OCI-LY1 (cell line): Measurements from ENCODE around the gene RTF2.
A peak's percentile ranks its signal among the peaks of the same experiment; 100 is the strongest.

ENCODE experiments used
- H2AFZ ChIP-seq: fragments of 200-600 bp; sonication (generic), shearing (Covaris generic); 2 replicates; pipeline ENCODE4 v1.6.0; 2014; ENCODE audit warnings: antibody characterized with exemption, mild to moderate bottlenecking, low read length
- H3F3A ChIP-seq: fragments of 200-600 bp; sonication (generic), shearing (Covaris generic); 2 replicates; pipeline ENCODE4 v1.6.0; 2014; ENCODE audit warnings: mild to moderate bottlenecking, antibody characterized with exemption, low read length, moderate library complexity; ENCODE audit not compliant: insufficient read depth
- H3K27ac ChIP-seq: fragments of 200-600 bp; sonication (generic); 2 replicates; pipeline ENCODE4 v1.5.1; 2014; ENCODE audit warnings: low read length, mixed run types, mild to moderate bottlenecking, low read depth; ENCODE audit not compliant: poor library complexity, severe bottlenecking
- H3K27me3 ChIP-seq: fragments of 200-600 bp; sonication (generic); 2 replicates; pipeline ENCODE4 v1.6.0; 2014; ENCODE audit warnings: antibody characterized with exemption, mild to moderate bottlenecking, low read length, moderate library complexity; ENCODE audit not compliant: insufficient read depth
- H3K36me3 ChIP-seq: fragments of 200-600 bp; sonication (generic); 2 replicates; pipeline ENCODE4 v1.6.1; 2014; ENCODE audit warnings: mild to moderate bottlenecking, antibody characterized with exemption, low read length, moderate library complexity, mixed read lengths; ENCODE audit not compliant: insufficient read depth
- H3K4me1 ChIP-seq: fragments of 200-600 bp; sonication (generic); 2 replicates; pipeline ENCODE4 v1.5.1; 2014; ENCODE audit warnings: mild to moderate bottlenecking, low read length, moderate library complexity; ENCODE audit not compliant: insufficient read depth, severe bottlenecking
- H3K4me2 ChIP-seq: fragments of 200-600 bp; sonication (generic), shearing (Covaris generic); 2 replicates; pipeline ENCODE4 v1.6.1; 2014; ENCODE audit warnings: low read length
- H3K4me3 ChIP-seq: fragments of 200-600 bp; sonication (generic); 2 replicates; pipeline ENCODE4 v1.5.1; 2014; ENCODE audit warnings: low read length, low read depth, mild to moderate bottlenecking, mixed read lengths; ENCODE audit not compliant: poor library complexity, severe bottlenecking
- H3K79me2 ChIP-seq: fragments of 200-600 bp; shearing (Covaris generic); 2 replicates; pipeline ENCODE4 v1.6.1; 2016; ENCODE audit warnings: mixed run types, low read length, mixed read lengths; ENCODE audit not compliant: insufficient read depth
- H3K9ac ChIP-seq: fragments of 200-600 bp; sonication (generic), shearing (Covaris generic); 2 replicates; pipeline ENCODE4 v1.6.1; 2014; ENCODE audit warnings: mild to moderate bottlenecking, low read length, mixed read lengths
- H3K9me2 ChIP-seq: fragments of 200-600 bp; sonication (generic), shearing (Covaris generic); 2 replicates; pipeline ENCODE4 v1.6.1; 2014; ENCODE audit warnings: low read depth, mild to moderate bottlenecking, low read length, mixed read lengths
- H3K9me3 ChIP-seq: fragments of 200-600 bp; shearing (Covaris generic); 2 replicates; pipeline ENCODE4 v1.6.1; 2014; ENCODE audit warnings: low read length, mixed read lengths
- H4K20me1 ChIP-seq: fragments of 200-600 bp; sonication (generic), shearing (Covaris generic); 2 replicates; pipeline ENCODE4 v1.6.0; 2016; ENCODE audit warnings: mild to moderate bottlenecking, low read length; ENCODE audit not compliant: insufficient read depth
- EZH2 ChIP-seq: fragments of 200-600 bp; sonication (generic), shearing (Covaris generic); IDR thresholded peaks from 2 replicates; pipeline ENCODE4 v1.8.0; 2017; ENCODE audit warnings: borderline replicate concordance, mixed run types, mild to moderate bottlenecking, antibody characterized with exemption, low read length, moderate library complexity, mixed read lengths
- TF ChIP-seq, protein P1 (sequence below): fragments of 200-600 bp; sonication (generic), shearing (Covaris generic); IDR thresholded peaks from 2 replicates; pipeline ENCODE4 v1.5.1; 2017; ENCODE audit warnings: mild to moderate bottlenecking, antibody characterized with exemption, low read length, moderate library complexity, mixed read lengths

The RTF2 gene

DNA sequence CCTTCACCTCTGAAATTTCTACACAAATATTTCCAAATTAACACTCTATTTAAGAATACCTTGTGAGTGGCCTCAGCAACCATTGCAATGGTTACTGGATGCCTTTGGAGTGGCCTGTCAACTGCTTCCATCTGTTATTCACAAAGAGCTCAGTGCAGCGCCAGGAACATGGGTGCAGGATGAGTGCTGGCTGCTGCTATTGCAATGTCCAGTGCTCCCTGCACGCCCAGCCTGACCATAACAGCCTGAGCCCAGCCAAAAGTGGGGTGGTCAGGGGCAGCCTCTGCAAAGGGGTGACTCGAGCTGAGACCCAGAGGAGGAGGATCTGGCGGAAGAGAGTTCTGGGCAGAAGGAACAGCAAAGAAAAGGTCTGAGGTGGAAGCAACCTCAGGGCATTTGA, 38.0 kb upstream of the RTF2 start:
- H3K27ac ChIP-seq = no peak overlapping the region
- no peaks in the 10 kb centered on the region for H3F3A ChIP-seq
- no peaks in the 10 kb centered on the region for H3K27me3 ChIP-seq
- no peaks in the 10 kb centered on the region for H3K9me3 ChIP-seq
- H3K9me2 ChIP-seq = no peaks in the 10 kb centered on the region
- TF ChIP-seq, protein P1, sequence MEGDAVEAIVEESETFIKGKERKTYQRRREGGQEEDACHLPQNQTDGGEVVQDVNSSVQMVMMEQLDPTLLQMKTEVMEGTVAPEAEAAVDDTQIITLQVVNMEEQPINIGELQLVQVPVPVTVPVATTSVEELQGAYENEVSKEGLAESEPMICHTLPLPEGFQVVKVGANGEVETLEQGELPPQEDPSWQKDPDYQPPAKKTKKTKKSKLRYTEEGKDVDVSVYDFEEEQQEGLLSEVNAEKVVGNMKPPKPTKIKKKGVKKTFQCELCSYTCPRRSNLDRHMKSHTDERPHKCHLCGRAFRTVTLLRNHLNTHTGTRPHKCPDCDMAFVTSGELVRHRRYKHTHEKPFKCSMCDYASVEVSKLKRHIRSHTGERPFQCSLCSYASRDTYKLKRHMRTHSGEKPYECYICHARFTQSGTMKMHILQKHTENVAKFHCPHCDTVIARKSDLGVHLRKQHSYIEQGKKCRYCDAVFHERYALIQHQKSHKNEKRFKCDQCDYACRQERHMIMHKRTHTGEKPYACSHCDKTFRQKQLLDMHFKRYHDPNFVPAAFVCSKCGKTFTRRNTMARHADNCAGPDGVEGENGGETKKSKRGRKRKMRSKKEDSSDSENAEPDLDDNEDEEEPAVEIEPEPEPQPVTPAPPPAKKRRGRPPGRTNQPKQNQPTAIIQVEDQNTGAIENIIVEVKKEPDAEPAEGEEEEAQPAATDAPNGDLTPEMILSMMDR = no peak
- TF ChIP-seq EZH2 = no peak
- peak overlapping the region; percentile 54; the same call in 1 of the 2 replicates for H2AFZ ChIP-seq
- no peak overlapping the region for H3K4me3 ChIP-seq
- H3K79me2 ChIP-seq = no peaks in the 10 kb centered on the region
- no peaks in the 10 kb centered on the region for H3K36me3 ChIP-seq
- peaks cover 11% of the 10 kb centered on the region for H3K4me1 ChIP-seq
- H4K20me1 ChIP-seq = no peaks in the 10 kb centered on the region
- no peak overlapping the region for H3K4me2 ChIP-seq
- no peak overlapping the region for H3K9ac ChIP-seq

GRCh38 chr20:56430957-56431356, 37.5 kb upstream of the RTF2 start:
- no peak for TF ChIP-seq EZH2
- TF ChIP-seq, protein P1 = no peak
- H3K79me2 ChIP-seq = no peaks in the 10 kb centered on the region

GRCh38 chr20:56431471-56431870, 37.0 kb upstream of the RTF2 start:
- no peak overlapping the region for H2AFZ ChIP-seq
- no peaks in the 10 kb centered on the region for H3K9me2 ChIP-seq
- H3F3A ChIP-seq = no peaks in the 10 kb centered on the region
- no peaks in the 10 kb centered on the region for H3K27me3 ChIP-seq
- H3K27ac ChIP-seq = no peak overlapping the region
- no peak overlapping the region for H3K4me2 ChIP-seq
- no peaks in the 10 kb centered on the region for H3K9me3 ChIP-seq
- peaks cover 11% of the 10 kb centered on the region for H3K4me1 ChIP-seq
- H3K36me3 ChIP-seq = no peaks in the 10 kb centered on the region
- H4K20me1 ChIP-seq = no peaks in the 10 kb centered on the region
- no peak overlapping the region for H3K4me3 ChIP-seq
- no peak for TF ChIP-seq EZH2
- TF ChIP-seq, protein P1 = no peak
- H3K79me2 ChIP-seq = no peaks in the 10 kb centered on the region
- no peak overlapping the region for H3K9ac ChIP-seq

More at GRCh38 chr20:56430957-56431356, 37.5 kb upstream of the RTF2 start:
- Histone ChIP-seq H3F3A (no peaks in the 10 kb centered on the region), H2AFZ (no peak overlapping the region), H3K9me2 (no peaks in the 10 kb centered on the region), H3K27ac (no peak overlapping the region), H3K27me3 (no peaks in the 10 kb centered on the region), H3K36me3 (no peaks in the 10 kb centered on the region), H3K9ac (no peak overlapping the region), H3K9me3 (no peaks in the 10 kb centered on the region), H4K20me1 (no peaks in the 10 kb centered on the region), H3K4me1 (peaks cover 11% of the 10 kb centered on the region), H3K4me3 (no peak overlapping the region), H3K4me2 (no peak overlapping the region)
